Ishikawa (cell line): ENCODE data around the gene CISH.

Experiments used
- CEBPB ChIP-seq: IDR thresholded peaks from 2 replicates; pipeline ENCODE4 v1.6.1; 2012
- CREB1 ChIP-seq: IDR thresholded peaks from 2 replicates; pipeline ENCODE4 v1.6.1; 2012; ENCODE audit warnings: low read depth
- EGR1 ChIP-seq: IDR thresholded peaks from 2 replicates; pipeline ENCODE4 v1.6.1; 2012
- EP300 ChIP-seq: IDR thresholded peaks from 2 replicates; pipeline ENCODE4 v1.6.1; 2012; ENCODE audit warnings: borderline replicate concordance
- FOXM1 ChIP-seq: IDR thresholded peaks from 2 replicates; pipeline ENCODE4 v1.6.1; 2012; ENCODE audit warnings: low read depth, borderline replicate concordance
- NFIC ChIP-seq: IDR thresholded peaks from 2 replicates; pipeline ENCODE4 v1.6.1; 2012
- RAD21 ChIP-seq: IDR thresholded peaks from 2 replicates; pipeline ENCODE4 v1.6.1; 2012; ENCODE audit warnings: low read depth
- TAF1 ChIP-seq: IDR thresholded peaks from 2 replicates; pipeline ENCODE4 v1.6.1; 2012; ENCODE audit warnings: low read depth, mild to moderate bottlenecking
- TCF12 ChIP-seq: IDR thresholded peaks from 2 replicates; pipeline ENCODE4 v1.6.1; 2012; ENCODE audit warnings: low read depth
- TEAD4 ChIP-seq: IDR thresholded peaks from 2 replicates; pipeline ENCODE4 v1.6.1; 2012
- USF1 ChIP-seq: IDR thresholded peaks from 2 replicates; pipeline ENCODE4 v1.6.1; 2012
- YY1 ChIP-seq: IDR thresholded peaks from 2 replicates; pipeline ENCODE4 v1.6.1; 2012; ENCODE audit warnings: low read depth
- ZBTB7A ChIP-seq: IDR thresholded peaks from 2 replicates; pipeline ENCODE4 v1.6.1; 2012; ENCODE audit warnings: low read depth
- TF ChIP-seq, protein P1 (sequence below): IDR thresholded peaks from 2 replicates; pipeline ENCODE4 v1.6.1; 2012
- TF ChIP-seq, protein P2 (sequence below): IDR thresholded peaks from 2 replicates; pipeline ENCODE4 v1.6.1; 2012; ENCODE audit warnings: low read depth, mild to moderate bottlenecking

Gene CISH

GRCh38 chr3:50600141-50600753 is 11.3 kb downstream of the CISH start:
- TF ChIP-seq, protein P1, sequence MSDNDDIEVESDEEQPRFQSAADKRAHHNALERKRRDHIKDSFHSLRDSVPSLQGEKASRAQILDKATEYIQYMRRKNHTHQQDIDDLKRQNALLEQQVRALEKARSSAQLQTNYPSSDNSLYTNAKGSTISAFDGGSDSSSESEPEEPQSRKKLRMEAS, result no peak
- TF ChIP-seq USF1 (no peak), YY1 (no peak), TCF12 (no peak), EGR1 (no peak), CEBPB (no peak), FOXM1 (no peak), CREB1 (no peak), ZBTB7A (no peak), TEAD4 (no peak), RAD21 (no peak), NFIC (no peak), TAF1 (no peak)
- TF ChIP-seq, protein P2, sequence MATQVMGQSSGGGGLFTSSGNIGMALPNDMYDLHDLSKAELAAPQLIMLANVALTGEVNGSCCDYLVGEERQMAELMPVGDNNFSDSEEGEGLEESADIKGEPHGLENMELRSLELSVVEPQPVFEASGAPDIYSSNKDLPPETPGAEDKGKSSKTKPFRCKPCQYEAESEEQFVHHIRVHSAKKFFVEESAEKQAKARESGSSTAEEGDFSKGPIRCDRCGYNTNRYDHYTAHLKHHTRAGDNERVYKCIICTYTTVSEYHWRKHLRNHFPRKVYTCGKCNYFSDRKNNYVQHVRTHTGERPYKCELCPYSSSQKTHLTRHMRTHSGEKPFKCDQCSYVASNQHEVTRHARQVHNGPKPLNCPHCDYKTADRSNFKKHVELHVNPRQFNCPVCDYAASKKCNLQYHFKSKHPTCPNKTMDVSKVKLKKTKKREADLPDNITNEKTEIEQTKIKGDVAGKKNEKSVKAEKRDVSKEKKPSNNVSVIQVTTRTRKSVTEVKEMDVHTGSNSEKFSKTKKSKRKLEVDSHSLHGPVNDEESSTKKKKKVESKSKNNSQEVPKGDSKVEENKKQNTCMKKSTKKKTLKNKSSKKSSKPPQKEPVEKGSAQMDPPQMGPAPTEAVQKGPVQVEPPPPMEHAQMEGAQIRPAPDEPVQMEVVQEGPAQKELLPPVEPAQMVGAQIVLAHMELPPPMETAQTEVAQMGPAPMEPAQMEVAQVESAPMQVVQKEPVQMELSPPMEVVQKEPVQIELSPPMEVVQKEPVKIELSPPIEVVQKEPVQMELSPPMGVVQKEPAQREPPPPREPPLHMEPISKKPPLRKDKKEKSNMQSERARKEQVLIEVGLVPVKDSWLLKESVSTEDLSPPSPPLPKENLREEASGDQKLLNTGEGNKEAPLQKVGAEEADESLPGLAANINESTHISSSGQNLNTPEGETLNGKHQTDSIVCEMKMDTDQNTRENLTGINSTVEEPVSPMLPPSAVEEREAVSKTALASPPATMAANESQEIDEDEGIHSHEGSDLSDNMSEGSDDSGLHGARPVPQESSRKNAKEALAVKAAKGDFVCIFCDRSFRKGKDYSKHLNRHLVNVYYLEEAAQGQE, result no peak

DNA sequence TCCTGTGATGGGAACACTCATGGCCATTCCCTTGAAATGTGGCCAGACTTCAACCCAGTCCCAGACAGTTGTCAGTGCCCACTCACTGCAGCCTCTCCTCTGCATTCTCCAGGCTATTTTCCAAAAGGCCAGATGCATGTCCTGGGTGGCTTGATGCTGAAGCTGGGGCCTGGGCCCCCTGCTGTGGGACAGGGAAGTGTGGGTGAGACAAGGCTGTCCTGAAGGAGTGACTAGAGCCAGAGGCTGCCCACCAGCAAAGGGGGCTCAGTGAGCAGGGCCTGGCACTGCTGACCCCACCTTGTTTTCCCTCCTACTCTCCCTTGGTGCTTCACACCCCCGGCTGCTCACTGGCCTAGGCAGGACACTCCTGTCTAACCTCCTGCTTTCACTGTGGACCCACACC is 11.9 kb downstream of the CISH start:
- no peak for TF ChIP-seq NFIC
- TF ChIP-seq FOXM1, result no peak
- TF ChIP-seq, protein P2, result no peak
- TF ChIP-seq USF1, result no peak
- no peak for TF ChIP-seq CREB1
- TF ChIP-seq YY1, result no peak
- TF ChIP-seq ZBTB7A, result no peak
- TF ChIP-seq TCF12, result no peak
- TF ChIP-seq EP300, result no peak
- no peak for TF ChIP-seq TEAD4
- TF ChIP-seq, protein P1, result no peak
- no peak for TF ChIP-seq TAF1
- TF ChIP-seq EGR1, result no peak
- TF ChIP-seq RAD21, result no peak
- TF ChIP-seq CEBPB, result no peak

- no peak for TF ChIP-seq CREB1
Measured at GRCh38 chr3:50599115-50599715, 12.4 kb downstream of the CISH start.

GRCh38 chr3:50594253-50594785 is 17.3 kb downstream of the CISH start:
- TF ChIP-seq NFIC, result peak; percentile 78
- TF ChIP-seq USF1, result no peak

GRCh38 chr3:50592568-50592967 is 19.0 kb downstream of the CISH start:
- TF ChIP-seq EGR1 (no peak), ZBTB7A (no peak), FOXM1 (no peak), NFIC (no peak), YY1 (no peak), TAF1 (no peak), CREB1 (no peak), EP300 (no peak), CEBPB (no peak)
- TF ChIP-seq, protein P2, result no peak
